ENCODE data around the gene CCDC134.
"Not testable (repeated sequence)": the region's sequence is repeated elsewhere in the genome, so short reads cannot be mapped to it uniquely, and the experiment has no call there.

The CCDC134 gene

GRCh38 chr22:41868556-41868955 is 68.1 kb downstream of the CCDC134 start:
- TF ChIP-seq CTCF (IDR thresholded peaks at IDR 0.05) = no peak
- H3K27ac ChIP-seq = no peak overlapping the region
- H3K27me3 ChIP-seq = no peaks in the 10 kb centered on the region
- no peak for DNase-seq
- peaks cover 55 to 70% (median 66%) of the 10 kb centered on the region in 3 donors for H3K36me3 ChIP-seq
- intact Hi-C loops (cut with DNase I; ENCODE audit: low total_unique reads) = no loop called here
- H3K9me3 ChIP-seq = no peaks in the 10 kb centered on the region
- no peaks in the 10 kb centered on the region for H3K4me1 ChIP-seq
- H3K4me3 ChIP-seq = no peak overlapping the region

DNA sequence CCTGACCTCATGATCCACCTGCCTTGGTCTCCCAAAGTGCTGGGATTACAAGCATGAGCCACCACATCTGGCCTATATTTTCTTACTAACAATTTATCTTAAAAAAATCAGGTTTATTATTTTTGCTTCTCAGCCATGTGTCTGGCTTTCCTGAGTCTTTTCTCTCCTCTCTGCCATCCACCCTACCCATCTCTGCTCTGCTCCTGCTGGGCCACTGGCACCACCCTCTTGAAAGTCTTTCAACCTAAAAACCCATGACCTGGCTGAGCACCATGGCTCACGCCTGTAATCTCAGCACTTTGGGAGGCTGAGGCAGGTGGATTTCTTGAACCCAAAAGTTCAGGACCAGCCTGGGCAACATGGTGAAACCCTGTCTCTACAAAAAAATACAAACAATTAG is 69.6 kb downstream of the CCDC134 start:
- DNase-seq; H3K4me3 ChIP-seq; H3K4me1 ChIP-seq; H3K27me3 ChIP-seq; H3K27ac ChIP-seq; intact Hi-C loops (cut with DNase I; ENCODE audit: low total_unique reads); H3K9me3 ChIP-seq: not testable (repeated sequence)
- H3K36me3 ChIP-seq = peaks cover 70 to 84% (median 81%) of the 10 kb centered on the region in 3 donors

DNA sequence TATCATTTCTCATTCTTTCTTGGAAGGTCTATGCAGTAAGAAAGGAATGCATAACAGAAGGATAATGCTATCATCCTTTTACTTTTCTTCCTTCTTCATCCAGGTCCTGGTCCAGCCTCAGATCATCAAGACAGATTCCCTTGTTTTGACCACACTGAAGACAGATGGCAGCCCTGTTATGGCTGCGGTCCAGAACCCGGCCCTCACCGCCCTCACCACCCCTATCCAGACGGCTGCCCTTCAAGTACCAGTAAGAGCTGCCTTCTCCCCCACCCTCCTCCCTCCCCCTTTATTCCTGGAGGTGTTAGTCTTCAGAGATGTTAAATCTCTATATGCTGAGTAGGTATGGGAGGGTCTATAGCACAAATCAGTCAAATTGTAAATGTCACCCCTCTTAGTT is 70.3 kb downstream of the CCDC134 start:
- no peak overlapping the region for H3K4me3 ChIP-seq

DNA sequence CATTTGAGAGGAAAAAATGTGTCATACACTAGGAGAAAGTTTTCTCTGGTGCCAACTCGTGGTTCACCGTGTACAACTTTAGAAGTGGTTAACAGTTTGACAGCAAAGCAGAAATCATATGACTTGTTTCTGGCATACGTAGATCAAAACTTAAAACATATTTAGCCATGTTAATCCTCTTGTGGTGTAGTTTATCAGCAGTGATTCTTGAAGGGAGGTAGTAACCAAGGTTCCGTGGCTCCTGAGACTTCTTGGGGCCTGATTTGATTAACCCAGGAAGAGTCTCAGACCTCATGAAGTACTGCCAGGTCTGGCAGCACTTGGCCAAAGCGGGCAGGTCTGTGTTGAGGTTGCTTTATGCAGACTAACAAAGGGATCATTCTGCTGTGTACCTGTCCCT is 72.9 kb downstream of the CCDC134 start:
- Histone ChIP-seq H3K36me3 (peaks cover 89 to 97% (median 95%) of the 10 kb centered on the region in 3 donors), H3K9me3 (no peaks in the 10 kb centered on the region), H3K4me3 (no peak overlapping the region), H3K27me3 (no peaks in the 10 kb centered on the region), H3K4me1 (no peaks in the 10 kb centered on the region), H3K27ac (no peak overlapping the region)
- no peak for TF ChIP-seq CTCF (IDR thresholded peaks at IDR 0.05)
- no peak for DNase-seq
- intact Hi-C loops (cut with DNase I; ENCODE audit: low total_unique reads) = no loop called here

More for the DNA sequence above, 70.3 kb downstream of the CCDC134 start:
- no peak for TF ChIP-seq CTCF (IDR thresholded peaks at IDR 0.05)
- DNase-seq = no peak
- Histone ChIP-seq H3K36me3 (peaks cover 75 to 91% (median 88%) of the 10 kb centered on the region in 3 donors), H3K27ac (no peak overlapping the region), H3K4me1 (no peaks in the 10 kb centered on the region), H3K27me3 (no peaks in the 10 kb centered on the region), H3K9me3 (no peaks in the 10 kb centered on the region)
- intact Hi-C loops (cut with DNase I; ENCODE audit: low total_unique reads) = no loop called here

GRCh38 chr22:41874090-41874489 is 73.6 kb downstream of the CCDC134 start:
- Histone ChIP-seq H3K27me3 (no peaks in the 10 kb centered on the region), H3K9me3 (no peaks in the 10 kb centered on the region), H3K4me3 (no peak overlapping the region), H3K36me3 (peaks cover 85 to 97% (median 94%) of the 10 kb centered on the region in 3 donors), H3K27ac (no peak overlapping the region), H3K4me1 (no peaks in the 10 kb centered on the region)
- no peak for DNase-seq
- intact Hi-C loops (cut with DNase I; ENCODE audit: low total_unique reads) = no loop called here
- TF ChIP-seq CTCF (IDR thresholded peaks at IDR 0.05) = no peak

- intact Hi-C loops (cut with DNase I; ENCODE audit: low total_unique reads) = no loop called here
- peaks cover 75 to 97% (median 89%) of the 10 kb centered on the region in 3 donors for H3K36me3 ChIP-seq
- no peaks in the 10 kb centered on the region for H3K27me3 ChIP-seq
- no peak for DNase-seq
- no peak overlapping the region for H3K4me3 ChIP-seq
- H3K4me1 ChIP-seq = no peaks in the 10 kb centered on the region
- H3K27ac ChIP-seq = no peak overlapping the region
- no peak for TF ChIP-seq CTCF (IDR thresholded peaks at IDR 0.05)
- no peaks in the 10 kb centered on the region for H3K9me3 ChIP-seq
These were observed 75.2 kb downstream of the CCDC134 start for GRCh38 chr22:41875531-41876270.

Measured in tibial artery (tissue), 4 donors.